ENCODE measurements around the gene ADAT1.
A peak's percentile ranks its signal among the peaks of the same experiment; 100 is the strongest.

The ADAT1 gene

GRCh38 chr16:75575958-75576357 lies 47.1 kb downstream of the ADAT1 start:
- DNase-seq: peak; percentile 44

- no peak for DNase-seq
These were observed 49.1 kb downstream of the ADAT1 start for GRCh38 chr16:75573955-75574354.

- no peak for DNase-seq
These were observed 50.1 kb downstream of the ADAT1 start for GRCh38 chr16:75572864-75573542.

GRCh38 chr16:75570396-75571065 lies 52.5 kb downstream of the ADAT1 start:
- peak; percentile 66 for DNase-seq

- no peak for DNase-seq
These were observed 55.2 kb downstream of the ADAT1 start for GRCh38 chr16:75567911-75568310.

GRCh38 chr16:75566758-75567255 lies 56.3 kb downstream of the ADAT1 start:
- peak; percentile 51 for DNase-seq

GRCh38 chr16:75566040-75566757 lies 56.9 kb downstream of the ADAT1 start, which contains the start of gene GABARAPL2:
GABARAPL2 (plus strand) TSS chr16:75566379; CDS start chr16:75566487, 108 bp downstream.
- DNase-seq: peak; percentile 92

GRCh38 chr16:75565640-75566039 lies 57.4 kb downstream of the ADAT1 start:
- no peak for DNase-seq

GRCh38 chr16:75559564-75560372 lies 63.3 kb downstream of the ADAT1 start:
- DNase-seq: no peak

- no peak for DNase-seq
These were observed 64.2 kb downstream of the ADAT1 start for GRCh38 chr16:75558846-75559401.

GRCh38 chr16:75556431-75556950 lies 66.6 kb downstream of the ADAT1 start:
- no peak for DNase-seq

- DNase-seq: peak; percentile 94
These were observed 67.2 kb downstream of the ADAT1 start, which contains the start of gene TMEM231 for GRCh38 chr16:75555707-75556430. TMEM231 (minus strand) TSS chr16:75556252; CDS start chr16:75556209, 43 bp downstream.

- peak; percentile 50 for DNase-seq
These were observed 67.8 kb downstream of the ADAT1 start for GRCh38 chr16:75555213-75555706.

- no peak for DNase-seq
These were observed 70.1 kb downstream of the ADAT1 start for GRCh38 chr16:75552951-75553350.

- DNase-seq: peak; percentile 94
These were observed 72.8 kb downstream of the ADAT1 start for GRCh38 chr16:75550211-75550662.

Data from inflammatory macrophage treated with lipopolysaccharide for 4 hours (primary cell).